Karpas-422 (cell line): ENCODE data around the gene ZNRF3. TPM values are rescaled to one million over a fixed set of nuclear protein-coding genes. Genes with fewer than 3 reads are reported as not detected.

Experiments used
- DNase-seq: peaks from one replicate; pipeline ENCODE4 v3.0.0-alpha.2; 2015
- H2AFZ ChIP-seq: fragments of 200-600 bp; sonication (generic); 2 replicates; pipeline ENCODE4 v1.6.1; 2014; ENCODE audit warnings: antibody characterized with exemption, low read length, mixed read lengths
- H3K27ac ChIP-seq: fragments of 200-600 bp; sonication (generic); 2 replicates; pipeline ENCODE4 v1.5.1; 2014; ENCODE audit warnings: mild to moderate bottlenecking, low read length, moderate library complexity
- H3K27me3 ChIP-seq: fragments of 200-600 bp; sonication (generic); 2 replicates; pipeline ENCODE4 v1.6.1; 2014; ENCODE audit warnings: low read length, mixed read lengths
- H3K36me3 ChIP-seq: fragments of 200-600 bp; sonication (generic); 2 replicates; pipeline ENCODE4 v1.6.1; 2014; ENCODE audit warnings: low read length, mixed read lengths; ENCODE audit not compliant: insufficient read depth
- H3K4me1 ChIP-seq: fragments of 200-600 bp; sonication (generic); 2 replicates; pipeline ENCODE4 v1.6.1; 2014; ENCODE audit warnings: mild to moderate bottlenecking, low read length, mixed read lengths
- H3K4me2 ChIP-seq: fragments of 200-600 bp; sonication (generic); 2 replicates; pipeline ENCODE4 v1.6.1; 2014; ENCODE audit warnings: low read length, low read depth, mild to moderate bottlenecking; ENCODE audit not compliant: poor library complexity, severe bottlenecking
- H3K4me3 ChIP-seq: fragments of 200-600 bp; sonication (generic); 2 replicates; pipeline ENCODE4 v1.5.1; 2014; ENCODE audit warnings: mild to moderate bottlenecking, antibody characterized with exemption, low read length, mixed read lengths
- H3K79me2 ChIP-seq: fragments of 200-600 bp; sonication (generic); 2 replicates; pipeline ENCODE4 v1.6.1; 2014; ENCODE audit warnings: mild to moderate bottlenecking, low read length, mixed read lengths
- H3K9ac ChIP-seq: fragments of 200-600 bp; sonication (generic); 2 replicates; pipeline ENCODE4 v1.6.0; 2014; ENCODE audit warnings: low read length
- H3K9me2 ChIP-seq: fragments of 200-600 bp; sonication (generic), shearing (Covaris generic); replicated peaks from 2 replicates; pipeline ENCODE4 v1.6.0; 2014; ENCODE audit warnings: mild to moderate bottlenecking, low read length, moderate library complexity; ENCODE audit not compliant: insufficient read depth
- H3K9me3 ChIP-seq: fragments of 300-700, 200-600 bp; sonication (generic); 2 replicates; pipeline ENCODE4 v1.6.1; 2014; ENCODE audit warnings: low read length, mixed read lengths
- H4K20me1 ChIP-seq: fragments of 200-600 bp; sonication (generic); 2 replicates; pipeline ENCODE4 v1.6.1; 2014; ENCODE audit warnings: mild to moderate bottlenecking, antibody characterized with exemption, low read length, low read depth; ENCODE audit not compliant: insufficient read depth
- total RNA-seq: library from RNA; depleted of rRNA; stranded (reverse); fragments of >200 nt; shearing (Covaris generic); gene quantifications from 2 replicates; pipeline ENCODE4 v1.2.3, GENCODE V29; 2014; ENCODE audit warnings: low replicate concordance

ZNRF3 gene
- total RNA-seq, 1 experiment from 2014 or later, result 0.19 TPM

DNA sequence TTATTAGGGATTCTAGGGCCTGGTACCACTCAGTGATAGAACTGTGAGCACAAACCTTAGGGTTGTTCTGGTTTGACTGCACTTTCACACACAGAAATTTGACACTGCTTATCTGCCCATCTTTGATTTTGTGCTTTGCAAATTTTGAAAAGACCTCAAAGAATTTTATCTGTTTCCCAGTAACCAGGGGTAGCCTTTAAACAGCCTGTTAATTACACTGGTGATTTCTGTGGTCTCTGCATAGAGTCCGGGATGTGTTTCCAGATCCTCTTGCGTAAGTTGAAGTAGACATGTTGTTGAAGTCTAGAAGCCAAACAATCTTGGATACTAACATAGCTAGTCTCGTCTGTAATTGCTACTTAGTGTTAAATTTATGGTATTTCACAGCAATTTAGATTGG, 103.0 kb downstream of the ZNRF3 start:
- no peak overlapping the region for H3K9ac ChIP-seq
- no peaks in the 10 kb centered on the region for H3K4me1 ChIP-seq
- H3K36me3 ChIP-seq, result no peaks in the 10 kb centered on the region
- no peaks in the 10 kb centered on the region for H3K9me3 ChIP-seq
- H3K9me2 ChIP-seq, result no peaks in the 10 kb centered on the region
- no peak for DNase-seq
- H3K4me3 ChIP-seq, result no peak overlapping the region
- H3K27ac ChIP-seq, result no peak overlapping the region
- H4K20me1 ChIP-seq, result no peaks in the 10 kb centered on the region
- no peaks in the 10 kb centered on the region for H3K79me2 ChIP-seq
- no peaks in the 10 kb centered on the region for H3K27me3 ChIP-seq
- no peak overlapping the region for H2AFZ ChIP-seq
- H3K4me2 ChIP-seq, result no peak overlapping the region

GRCh38 chr22:28988457-28988856, 105.1 kb downstream of the ZNRF3 start:
- Histone ChIP-seq H3K9ac (no peak overlapping the region), H3K27ac (no peak overlapping the region), H3K9me2 (no peaks in the 10 kb centered on the region), H3K36me3 (no peaks in the 10 kb centered on the region), H3K4me1 (no peaks in the 10 kb centered on the region), H3K4me2 (no peak overlapping the region), H2AFZ (no peak overlapping the region), H3K79me2 (no peaks in the 10 kb centered on the region), H4K20me1 (no peaks in the 10 kb centered on the region), H3K4me3 (no peak overlapping the region), H3K27me3 (no peaks in the 10 kb centered on the region), H3K9me3 (no peaks in the 10 kb centered on the region)
- DNase-seq, result no peak

DNA sequence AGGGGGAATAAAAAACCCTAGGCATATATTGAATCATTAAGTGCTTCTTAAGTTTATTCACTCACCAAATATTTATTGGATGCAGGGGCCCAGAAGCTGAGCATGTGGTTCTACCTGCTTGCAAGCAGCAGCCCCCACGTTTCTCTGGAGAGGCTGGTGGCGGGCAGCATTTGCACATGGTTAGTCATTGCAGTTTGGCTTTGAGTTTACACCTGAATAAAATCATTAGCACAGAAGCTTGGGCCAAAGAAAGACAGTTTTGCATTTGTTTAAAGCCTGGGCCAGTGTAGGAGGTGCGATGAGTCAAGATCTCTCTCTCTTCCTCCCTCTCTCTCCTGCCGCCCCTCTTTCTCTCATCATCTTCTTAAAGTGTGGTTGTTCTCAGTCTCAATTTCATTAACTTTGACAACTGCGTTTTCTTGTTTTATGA, 105.7 kb downstream of the ZNRF3 start:
- H4K20me1 ChIP-seq, result no peaks in the 10 kb centered on the region
- no peaks in the 10 kb centered on the region for H3K9me2 ChIP-seq
- no peak overlapping the region for H3K9ac ChIP-seq
- H3K27me3 ChIP-seq, result no peaks in the 10 kb centered on the region
- DNase-seq, result no peak
- H3K4me1 ChIP-seq, result no peaks in the 10 kb centered on the region
- H3K79me2 ChIP-seq, result no peaks in the 10 kb centered on the region
- no peak overlapping the region for H3K4me2 ChIP-seq
- H3K27ac ChIP-seq, result no peak overlapping the region
- H3K9me3 ChIP-seq, result no peaks in the 10 kb centered on the region
- H2AFZ ChIP-seq, result no peak overlapping the region
- no peaks in the 10 kb centered on the region for H3K36me3 ChIP-seq
- H3K4me3 ChIP-seq, result no peak overlapping the region

DNA sequence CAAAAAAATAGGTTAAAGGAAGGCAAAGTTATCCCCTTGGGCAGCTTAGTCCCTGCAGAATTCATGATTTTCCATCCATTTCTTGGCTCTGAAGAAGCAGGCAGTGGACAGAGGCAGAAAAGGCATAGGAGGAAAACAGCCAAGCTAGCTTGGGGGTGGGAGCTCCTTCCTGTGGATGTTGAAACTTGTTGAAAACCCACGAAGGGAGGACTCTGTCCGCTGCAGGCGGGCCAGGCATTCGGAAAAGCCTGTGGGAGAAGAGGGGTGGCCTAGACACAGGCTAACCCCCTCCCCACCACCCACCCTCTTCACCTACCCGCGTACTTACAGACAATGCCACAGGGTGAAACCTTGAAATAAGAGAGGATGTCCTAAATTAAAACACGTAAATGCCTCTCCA, 106.1 kb downstream of the ZNRF3 start:
- H3K27ac ChIP-seq, result no peak overlapping the region
- H3K27me3 ChIP-seq, result no peaks in the 10 kb centered on the region
- DNase-seq, result no peak
- H3K79me2 ChIP-seq, result no peaks in the 10 kb centered on the region
- no peaks in the 10 kb centered on the region for H4K20me1 ChIP-seq
- H3K4me3 ChIP-seq, result no peak overlapping the region
- no peak overlapping the region for H3K9ac ChIP-seq
- H3K4me1 ChIP-seq, result no peaks in the 10 kb centered on the region
- no peaks in the 10 kb centered on the region for H3K36me3 ChIP-seq
- H3K9me2 ChIP-seq, result no peaks in the 10 kb centered on the region
- no peak overlapping the region for H2AFZ ChIP-seq
- H3K9me3 ChIP-seq, result no peaks in the 10 kb centered on the region
- H3K4me2 ChIP-seq, result no peak overlapping the region

DNA sequence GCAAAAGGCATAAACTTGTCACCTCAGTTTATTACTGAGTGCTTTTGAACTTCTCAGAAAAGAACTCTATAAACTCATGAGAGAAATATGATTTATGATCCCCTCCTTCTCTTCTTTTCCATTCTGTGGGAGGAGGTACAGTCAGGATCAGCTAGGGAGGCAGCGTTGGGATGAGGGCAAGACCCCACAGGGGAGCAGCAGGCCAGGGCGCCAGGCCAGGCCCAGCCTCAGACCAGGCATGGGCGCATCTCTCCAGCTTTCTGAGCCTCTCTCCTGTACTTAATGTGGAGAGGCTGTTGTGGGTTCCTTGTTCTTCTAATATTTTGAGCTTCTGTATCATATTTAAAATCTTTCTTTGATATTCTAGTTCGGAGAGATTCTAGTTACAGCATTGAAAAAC, 106.5 kb downstream of the ZNRF3 start:
- Histone ChIP-seq H3K9me3 (no peaks in the 10 kb centered on the region), H3K9ac (no peak overlapping the region), H3K27me3 (no peaks in the 10 kb centered on the region), H3K79me2 (no peaks in the 10 kb centered on the region), H3K9me2 (no peaks in the 10 kb centered on the region), H3K4me1 (no peaks in the 10 kb centered on the region), H4K20me1 (no peaks in the 10 kb centered on the region), H3K27ac (no peak overlapping the region), H3K4me3 (no peak overlapping the region), H3K4me2 (no peak overlapping the region), H2AFZ (no peak overlapping the region), H3K36me3 (no peaks in the 10 kb centered on the region)
- no peak for DNase-seq

- Histone ChIP-seq H3K4me3 (no peak overlapping the region), H3K9me2 (no peaks in the 10 kb centered on the region), H2AFZ (no peak overlapping the region), H3K9ac (no peak overlapping the region), H3K27ac (no peak overlapping the region), H3K4me1 (no peaks in the 10 kb centered on the region), H3K79me2 (no peaks in the 10 kb centered on the region), H3K27me3 (no peaks in the 10 kb centered on the region), H3K9me3 (no peaks in the 10 kb centered on the region), H3K4me2 (no peak overlapping the region), H4K20me1 (no peaks in the 10 kb centered on the region), H3K36me3 (no peaks in the 10 kb centered on the region)
- DNase-seq, result no peak
These were observed 109.4 kb downstream of the ZNRF3 start for GRCh38 chr22:28992565-28993356.

- Histone ChIP-seq H3K4me1 (no peaks in the 10 kb centered on the region), H3K9me3 (no peaks in the 10 kb centered on the region), H3K9me2 (no peaks in the 10 kb centered on the region), H3K27ac (no peak overlapping the region), H3K79me2 (no peaks in the 10 kb centered on the region), H3K9ac (no peak overlapping the region), H2AFZ (no peak overlapping the region), H3K36me3 (no peaks in the 10 kb centered on the region), H4K20me1 (no peaks in the 10 kb centered on the region), H3K27me3 (no peaks in the 10 kb centered on the region), H3K4me3 (no peak overlapping the region), H3K4me2 (no peak overlapping the region)
- no peak for DNase-seq
These were observed 111.2 kb downstream of the ZNRF3 start for GRCh38 chr22:28994522-28994921.

GRCh38 chr22:28995551-28995950, 112.2 kb downstream of the ZNRF3 start:
- no peaks in the 10 kb centered on the region for H3K9me3 ChIP-seq
- no peak for DNase-seq
- H3K4me1 ChIP-seq, result no peaks in the 10 kb centered on the region
- H3K27ac ChIP-seq, result no peak overlapping the region
- no peak overlapping the region for H3K4me3 ChIP-seq
- no peaks in the 10 kb centered on the region for H3K27me3 ChIP-seq
- H4K20me1 ChIP-seq, result no peaks in the 10 kb centered on the region
- H3K9me2 ChIP-seq, result no peaks in the 10 kb centered on the region
- H3K9ac ChIP-seq, result no peak overlapping the region
- H2AFZ ChIP-seq, result no peak overlapping the region
- H3K36me3 ChIP-seq, result no peaks in the 10 kb centered on the region
- no peak overlapping the region for H3K4me2 ChIP-seq
- H3K79me2 ChIP-seq, result no peaks in the 10 kb centered on the region
